HEK293T (cell line): ENCODE results near the gene JAKMIP2.

ENCODE experiments used
- CTCF ChIA-PET: fragments of 350-600 bp; formaldehyde crosslinking; extraction: SDS; loops from one replicate; lab custom pipeline; 2021; ENCODE audit warnings: antibody characterized with exemption, inconsistent platforms; lab: Yijun Ruan, JAX
- POLR2A ChIA-PET: fragments of 350-600 bp; formaldehyde crosslinking; extraction: SDS; loops from one replicate; lab custom pipeline; 2020; ENCODE audit warnings: antibody characterized with exemption, inconsistent platforms; lab: Yijun Ruan, JAX
- DNase-seq: peaks from one replicate; pipeline ENCODE4 v3.0.0; 2012; ENCODE audit warnings: mixed read lengths; ENCODE audit errors: extremely low spot score
- ARNT ChIP-seq: fragments of 450-650 bp; IDR thresholded peaks from 2 replicates; pipeline ENCODE4 v1.6.1; 2017; ENCODE audit warnings: mild to moderate bottlenecking
- BHLHE40 ChIP-seq: fragments of 450-650 bp; IDR thresholded peaks from 2 replicates; pipeline ENCODE4 v1.6.1; 2016; ENCODE audit warnings: mild to moderate bottlenecking, moderate library complexity, borderline replicate concordance
- CTBP1 ChIP-seq: fragments of 450-650 bp; IDR thresholded peaks from 2 replicates; pipeline ENCODE4 v1.6.1; 2016; ENCODE audit warnings: borderline replicate concordance
- ELF4 ChIP-seq: fragments of 450-650 bp; IDR thresholded peaks from 2 replicates; pipeline ENCODE4 v1.6.1; 2017; ENCODE audit warnings: antibody characterized with exemption
- FOXA1 ChIP-seq: fragments of 450-650 bp; IDR thresholded peaks from 2 replicates; pipeline ENCODE4 v1.6.1; 2016; ENCODE audit warnings: mild to moderate bottlenecking
- FOXK2 ChIP-seq: fragments of 450-650 bp; IDR thresholded peaks from 2 replicates; pipeline ENCODE4 v1.6.1; 2016; ENCODE audit warnings: mild to moderate bottlenecking
- FOXM1 ChIP-seq: fragments of 450-650 bp; IDR thresholded peaks from 2 replicates; pipeline ENCODE4 v1.6.1; 2017; ENCODE audit warnings: mild to moderate bottlenecking, borderline replicate concordance
- HDGF ChIP-seq: fragments of 450-650 bp; IDR thresholded peaks from 2 replicates; pipeline ENCODE4 v1.6.1; 2017; ENCODE audit warnings: antibody characterized with exemption, borderline replicate concordance
- L3MBTL2 ChIP-seq: fragments of 450-650 bp; conservative IDR thresholded peaks from 2 replicates; pipeline ENCODE4 v1.6.1; 2016; ENCODE audit warnings: mild to moderate bottlenecking
- LEF1 ChIP-seq: fragments of 450-650 bp; IDR thresholded peaks from 2 replicates; pipeline ENCODE4 v1.6.1; 2017; ENCODE audit warnings: mild to moderate bottlenecking, borderline replicate concordance
- NFRKB ChIP-seq: fragments of 450-650 bp; IDR thresholded peaks from 2 replicates; pipeline ENCODE4 v1.6.1; 2016; ENCODE audit warnings: mild to moderate bottlenecking, moderate library complexity
- PKNOX1 ChIP-seq: fragments of 450-650 bp; IDR thresholded peaks from 2 replicates; pipeline ENCODE4 v1.6.1; 2016
- SP1 ChIP-seq: fragments of 450-650 bp; IDR thresholded peaks from 2 replicates; pipeline ENCODE4 v1.6.1; 2017
- SUZ12 ChIP-seq: fragments of 450-650 bp; IDR thresholded peaks from 2 replicates; pipeline ENCODE4 v1.6.1; 2016; ENCODE audit warnings: mild to moderate bottlenecking
- TARDBP ChIP-seq: fragments of 450-650 bp; IDR thresholded peaks from 2 replicates; pipeline ENCODE4 v1.6.1; 2016
- ZNF384 ChIP-seq: fragments of 450-650 bp; IDR thresholded peaks from 2 replicates; pipeline ENCODE4 v1.6.1; 2016

The JAKMIP2 gene

GRCh38 chr5:147661541-147661940, 121.0 kb downstream of the JAKMIP2 start:
- ChIA-PET POLR2A (no interaction called here), CTCF (no interaction called here)
- no peak for TF ChIP-seq ELF4
- TF ChIP-seq FOXK2: no peak
- no peak for TF ChIP-seq NFRKB
- DNase-seq: no peak

- DNase-seq: no peak
- CTCF ChIA-PET: no interaction called here
- TF ChIP-seq BHLHE40 (no peak), LEF1 (no peak), HDGF (no peak), PKNOX1 (no peak), SUZ12 (no peak), ELF4 (no peak), L3MBTL2 (no peak), FOXK2 (no peak), TARDBP (no peak), NFRKB (no peak), CTBP1 (no peak), SP1 (no peak), ZNF384 (no peak), FOXM1 (no peak), FOXA1 (no peak), ARNT (no peak)
- POLR2A ChIA-PET: no interaction called here
Measured at GRCh38 chr5:147659166-147659929, 123.2 kb downstream of the JAKMIP2 start.

GRCh38 chr5:147658293-147658932, 124.1 kb downstream of the JAKMIP2 start:
- DNase-seq: no peak
- ChIA-PET CTCF (no interaction called here), POLR2A (no interaction called here)
- no peak for TF ChIP-seq HDGF
- no peak for TF ChIP-seq LEF1
- TF ChIP-seq FOXA1: no peak
- no peak for TF ChIP-seq NFRKB

GRCh38 chr5:147648597-147648996, 133.9 kb downstream of the JAKMIP2 start:
- POLR2A ChIA-PET: no interaction called here
- DNase-seq: no peak
- TF ChIP-seq NFRKB (no peak), FOXK2 (no peak), FOXM1 (no peak), SP1 (no peak), LEF1 (no peak), CTBP1 (no peak), L3MBTL2 (no peak)
- CTCF ChIA-PET: interaction anchor here (0.6 kb wide), 1 partner anchor 9 kb away, joined by 3 read pairs; no protein-coding TSS in a partner anchor

- ChIA-PET CTCF (no interaction called here), POLR2A (no interaction called here)
- no peak for TF ChIP-seq ARNT
- no peak for TF ChIP-seq SP1
- no peak for TF ChIP-seq SUZ12
- no peak for TF ChIP-seq BHLHE40
- TF ChIP-seq TARDBP: no peak
- TF ChIP-seq CTBP1: no peak
- no peak for TF ChIP-seq HDGF
- no peak for TF ChIP-seq PKNOX1
- no peak for TF ChIP-seq L3MBTL2
- no peak for TF ChIP-seq NFRKB
- no peak for TF ChIP-seq FOXA1
- TF ChIP-seq LEF1: no peak
- no peak for TF ChIP-seq ZNF384
- TF ChIP-seq FOXM1: no peak
- DNase-seq: no peak
Measured at GRCh38 chr5:147645197-147645596, 137.3 kb downstream of the JAKMIP2 start.

- DNase-seq: no peak
- TF ChIP-seq FOXA1: no peak
- no peak for TF ChIP-seq SUZ12
- no peak for TF ChIP-seq PKNOX1
- no peak for TF ChIP-seq SP1
- TF ChIP-seq L3MBTL2: no peak
- no peak for TF ChIP-seq FOXM1
- no peak for TF ChIP-seq ZNF384
- TF ChIP-seq ELF4: no peak
- CTCF ChIA-PET: no interaction called here
- POLR2A ChIA-PET: no interaction called here
Measured at GRCh38 chr5:147644460-147644859, 138.1 kb downstream of the JAKMIP2 start.
